Measurements from ENCODE around the gene VIPAS39. TPM values are rescaled to one million over a fixed set of nuclear protein-coding genes. Genes with fewer than 3 reads are reported as not detected.

Gene VIPAS39
- polyA plus RNA-seq, 1 donor: 26.0 TPM

GRCh38 chr14:77490347-77490986, 33.1 kb upstream of the VIPAS39 start:
- no peak overlapping the region for H3K27ac ChIP-seq (ENCODE audit: low read length)
- no peaks in the 10 kb centered on the region for H3K27me3 ChIP-seq (ENCODE audit: control insufficient read depth, insufficient read depth, low read length)
- no peak overlapping the region for H3K4me3 ChIP-seq (ENCODE audit: low read length)
- DNase-seq: no peak
- H3K9me3 ChIP-seq (ENCODE audit: control insufficient read depth, low read depth, low read length): no peaks in the 10 kb centered on the region
- no peaks in the 10 kb centered on the region for H3K4me1 ChIP-seq (ENCODE audit: control insufficient read depth, insufficient read depth, low read length)
- WGBS (ENCODE audit: insufficient coverage, low lambda C conversion rate): 70% methylated on average over 2 of the region's 8 CpGs
- H3K36me3 ChIP-seq (ENCODE audit: control insufficient read depth, insufficient read depth, low read length): no peaks in the 10 kb centered on the region

GRCh38 chr14:77489041-77489440, 31.6 kb upstream of the VIPAS39 start:
- WGBS (ENCODE audit: insufficient coverage, low lambda C conversion rate): no CpG with 5 or more reads among the region's 6 CpGs
- Histone ChIP-seq H3K27ac (ENCODE audit: low read length) (no peak overlapping the region), H3K4me3 (ENCODE audit: low read length) (no peak overlapping the region), H3K36me3 (ENCODE audit: control insufficient read depth, insufficient read depth, low read length) (no peaks in the 10 kb centered on the region), H3K27me3 (ENCODE audit: control insufficient read depth, insufficient read depth, low read length) (no peaks in the 10 kb centered on the region), H3K9me3 (ENCODE audit: control insufficient read depth, low read depth, low read length) (no peaks in the 10 kb centered on the region), H3K4me1 (ENCODE audit: control insufficient read depth, insufficient read depth, low read length) (no peaks in the 10 kb centered on the region)
- no peak for DNase-seq

GRCh38 chr14:77488558-77488957, 31.2 kb upstream of the VIPAS39 start:
- H3K4me3 ChIP-seq (ENCODE audit: low read length): no peak overlapping the region

GRCh38 chr14:77485901-77486678, 28.7 kb upstream of the VIPAS39 start:
- DNase-seq: no peak
- H3K4me1 ChIP-seq (ENCODE audit: control insufficient read depth, insufficient read depth, low read length): no peaks in the 10 kb centered on the region
- H3K27me3 ChIP-seq (ENCODE audit: control insufficient read depth, insufficient read depth, low read length): no peaks in the 10 kb centered on the region
- H3K4me3 ChIP-seq (ENCODE audit: low read length): no peak overlapping the region
- H3K36me3 ChIP-seq (ENCODE audit: control insufficient read depth, insufficient read depth, low read length): no peaks in the 10 kb centered on the region
- 100% methylated on average over 1 of the region's 7 CpGs for whole genome bisulfite sequencing (ENCODE audit: insufficient coverage, low lambda C conversion rate)
- H3K9me3 ChIP-seq (ENCODE audit: control insufficient read depth, low read depth, low read length): no peaks in the 10 kb centered on the region
- no peak overlapping the region for H3K27ac ChIP-seq (ENCODE audit: low read length)

More at GRCh38 chr14:77488558-77488957, 31.2 kb upstream of the VIPAS39 start:
- Histone ChIP-seq H3K27me3 (ENCODE audit: control insufficient read depth, insufficient read depth, low read length) (no peaks in the 10 kb centered on the region), H3K9me3 (ENCODE audit: control insufficient read depth, low read depth, low read length) (no peaks in the 10 kb centered on the region), H3K4me1 (ENCODE audit: control insufficient read depth, insufficient read depth, low read length) (no peaks in the 10 kb centered on the region), H3K36me3 (ENCODE audit: control insufficient read depth, insufficient read depth, low read length) (no peaks in the 10 kb centered on the region), H3K27ac (ENCODE audit: low read length) (no peak overlapping the region)
- no CpG with 5 or more reads among the region's 7 CpGs for WGBS (ENCODE audit: insufficient coverage, low lambda C conversion rate)
- no peak for DNase-seq

- Histone ChIP-seq H3K36me3 (ENCODE audit: control insufficient read depth, insufficient read depth, low read length) (no peaks in the 10 kb centered on the region), H3K27ac (ENCODE audit: low read length) (no peak overlapping the region), H3K4me1 (ENCODE audit: control insufficient read depth, insufficient read depth, low read length) (no peaks in the 10 kb centered on the region), H3K27me3 (ENCODE audit: control insufficient read depth, insufficient read depth, low read length) (no peaks in the 10 kb centered on the region), H3K9me3 (ENCODE audit: control insufficient read depth, low read depth, low read length) (no peaks in the 10 kb centered on the region), H3K4me3 (ENCODE audit: low read length) (no peak overlapping the region)
- WGBS (ENCODE audit: insufficient coverage, low lambda C conversion rate): no CpG with 5 or more reads among the region's 3 CpGs
- DNase-seq: no peak
These were observed 27.9 kb upstream of the VIPAS39 start for GRCh38 chr14:77485256-77485655.

- H3K27ac ChIP-seq (ENCODE audit: low read length): no peak overlapping the region
- no peaks in the 10 kb centered on the region for H3K27me3 ChIP-seq (ENCODE audit: control insufficient read depth, insufficient read depth, low read length)
- no peaks in the 10 kb centered on the region for H3K4me1 ChIP-seq (ENCODE audit: control insufficient read depth, insufficient read depth, low read length)
- H3K36me3 ChIP-seq (ENCODE audit: control insufficient read depth, insufficient read depth, low read length): no peaks in the 10 kb centered on the region
- no peak for DNase-seq
- 83% methylated on average over 1 of the region's 8 CpGs for WGBS (ENCODE audit: insufficient coverage, low lambda C conversion rate)
- H3K4me3 ChIP-seq (ENCODE audit: low read length): no peak overlapping the region
- H3K9me3 ChIP-seq (ENCODE audit: control insufficient read depth, low read depth, low read length): no peaks in the 10 kb centered on the region
These were observed 25.0 kb upstream of the VIPAS39 start for GRCh38 chr14:77482422-77482821.

- DNase-seq: no peak
- H3K36me3 ChIP-seq (ENCODE audit: control insufficient read depth, insufficient read depth, low read length): no peaks in the 10 kb centered on the region
- H3K27me3 ChIP-seq (ENCODE audit: control insufficient read depth, insufficient read depth, low read length): no peaks in the 10 kb centered on the region
- no CpG with 5 or more reads among the region's 1 CpG for WGBS (ENCODE audit: insufficient coverage, low lambda C conversion rate)
- H3K27ac ChIP-seq (ENCODE audit: low read length): no peak overlapping the region
- no peaks in the 10 kb centered on the region for H3K9me3 ChIP-seq (ENCODE audit: control insufficient read depth, low read depth, low read length)
- no peaks in the 10 kb centered on the region for H3K4me1 ChIP-seq (ENCODE audit: control insufficient read depth, insufficient read depth, low read length)
- H3K4me3 ChIP-seq (ENCODE audit: low read length): no peak overlapping the region
These were observed 21.4 kb upstream of the VIPAS39 start for GRCh38 chr14:77478796-77479195.

GRCh38 chr14:77478029-77478428, 20.6 kb upstream of the VIPAS39 start:
- no peaks in the 10 kb centered on the region for H3K27me3 ChIP-seq (ENCODE audit: control insufficient read depth, insufficient read depth, low read length)
- H3K36me3 ChIP-seq (ENCODE audit: control insufficient read depth, insufficient read depth, low read length): no peaks in the 10 kb centered on the region
- H3K4me1 ChIP-seq (ENCODE audit: control insufficient read depth, insufficient read depth, low read length): no peaks in the 10 kb centered on the region
- H3K27ac ChIP-seq (ENCODE audit: low read length): no peak overlapping the region
- no CpG with 5 or more reads among the region's 5 CpGs for WGBS (ENCODE audit: insufficient coverage, low lambda C conversion rate)
- DNase-seq: no peak
- H3K9me3 ChIP-seq (ENCODE audit: control insufficient read depth, low read depth, low read length): no peaks in the 10 kb centered on the region
- H3K4me3 ChIP-seq (ENCODE audit: low read length): no peak overlapping the region

- Histone ChIP-seq H3K4me3 (ENCODE audit: low read length) (no peak overlapping the region), H3K4me1 (ENCODE audit: control insufficient read depth, insufficient read depth, low read length) (peaks cover 2% of the 10 kb centered on the region), H3K36me3 (ENCODE audit: control insufficient read depth, insufficient read depth, low read length) (no peaks in the 10 kb centered on the region), H3K9me3 (ENCODE audit: control insufficient read depth, low read depth, low read length) (no peaks in the 10 kb centered on the region), H3K27me3 (ENCODE audit: control insufficient read depth, insufficient read depth, low read length) (no peaks in the 10 kb centered on the region), H3K27ac (ENCODE audit: low read length) (no peak overlapping the region)
- WGBS (ENCODE audit: insufficient coverage, low lambda C conversion rate): no CpG with 5 or more reads among the region's 35 CpGs
- no peak for DNase-seq
These were observed 18.2 kb upstream of the VIPAS39 start for GRCh38 chr14:77475432-77476115.

GRCh38 chr14:77474479-77475177, 17.2 kb upstream of the VIPAS39 start:
- no peaks in the 10 kb centered on the region for H3K9me3 ChIP-seq (ENCODE audit: control insufficient read depth, low read depth, low read length)
- H3K4me1 ChIP-seq (ENCODE audit: control insufficient read depth, insufficient read depth, low read length): peaks cover 3% of the 10 kb centered on the region
- DNase-seq: no peak
- no peaks in the 10 kb centered on the region for H3K27me3 ChIP-seq (ENCODE audit: control insufficient read depth, insufficient read depth, low read length)
- peaks cover 1% of the 10 kb centered on the region for H3K36me3 ChIP-seq (ENCODE audit: control insufficient read depth, insufficient read depth, low read length)
- H3K27ac ChIP-seq (ENCODE audit: low read length): no peak overlapping the region
- H3K4me3 ChIP-seq (ENCODE audit: low read length): no peak overlapping the region
- WGBS (ENCODE audit: insufficient coverage, low lambda C conversion rate): no CpG with 5 or more reads among the region's 9 CpGs
